Mucosa of stomach (tissue), 1 donor: Measurements from ENCODE around the gene MRPS9.

Experiments used
- H3K27me3 ChIP-seq: one replicate; pipeline ENCODE4 v1.7.0; 2013; ENCODE audit warnings: mild to moderate bottlenecking, low read length; ENCODE audit not compliant: control insufficient read depth, insufficient read depth
- H3K36me3 ChIP-seq: one replicate; pipeline ENCODE4 v1.7.0; 2013; ENCODE audit warnings: low read length; ENCODE audit not compliant: control insufficient read depth, insufficient read depth
- H3K4me1 ChIP-seq: one replicate; pipeline ENCODE4 v1.7.0; 2013; ENCODE audit warnings: mild to moderate bottlenecking, low read length; ENCODE audit not compliant: control insufficient read depth, insufficient read depth
- H3K4me3 ChIP-seq: one replicate; pipeline ENCODE4 v1.7.0; 2013; ENCODE audit warnings: low read length
- H3K9ac ChIP-seq: one replicate; pipeline ENCODE4 v1.7.0; 2013; ENCODE audit warnings: mild to moderate bottlenecking, low read length, moderate library complexity
- H3K9me3 ChIP-seq: one replicate; pipeline ENCODE4 v1.7.0; 2013; ENCODE audit warnings: mild to moderate bottlenecking, low read length, moderate library complexity; ENCODE audit not compliant: control insufficient read depth
- donor health status: Pancreatic carcinoma.

The MRPS9 gene

DNA sequence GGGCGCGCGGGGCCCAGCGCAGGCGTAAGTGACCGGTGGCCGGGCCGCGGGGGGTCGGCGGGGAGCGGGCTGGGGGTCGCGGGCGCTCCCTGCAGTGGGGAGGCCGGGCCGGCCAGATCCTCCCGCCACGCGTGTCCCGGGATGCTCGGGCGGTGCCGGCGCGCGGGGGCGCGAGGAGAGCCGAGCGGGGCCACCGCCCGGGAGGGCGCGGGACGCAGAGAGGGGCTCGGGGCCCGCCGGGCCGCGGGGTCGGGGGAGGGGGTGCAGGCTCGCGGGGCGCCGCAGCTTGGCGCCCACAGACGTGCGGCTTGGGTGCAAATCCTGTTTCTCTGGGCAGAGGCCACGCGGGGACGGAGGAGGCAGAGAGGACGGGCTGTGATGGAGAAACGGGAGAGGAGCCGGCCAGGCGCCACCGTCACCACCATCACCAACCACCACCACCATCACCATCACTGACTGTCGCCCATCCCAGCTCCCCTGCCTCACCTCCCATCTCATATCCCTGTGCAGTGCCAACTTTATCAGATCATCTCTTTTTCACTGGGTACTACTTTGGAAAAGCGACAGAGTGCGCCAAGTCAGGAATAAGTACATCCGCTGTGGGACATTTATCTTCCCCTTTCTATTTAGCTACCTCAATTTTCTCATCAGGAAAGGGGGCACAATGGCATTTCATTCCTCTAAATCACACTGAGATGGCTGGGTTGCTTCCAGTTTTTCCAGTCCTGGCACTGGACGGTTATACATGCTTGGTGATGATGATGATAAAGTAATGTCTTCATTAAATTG is 106.5 kb downstream of the MRPS9 start:
- Histone ChIP-seq H3K9me3 (no peaks in the 10 kb centered on the region), H3K36me3 (no peaks in the 10 kb centered on the region), H3K4me3 (no peak overlapping the region), H3K4me1 (no peaks in the 10 kb centered on the region), H3K27me3 (peaks cover 32% of the 10 kb centered on the region), H3K9ac (no peak overlapping the region)

DNA sequence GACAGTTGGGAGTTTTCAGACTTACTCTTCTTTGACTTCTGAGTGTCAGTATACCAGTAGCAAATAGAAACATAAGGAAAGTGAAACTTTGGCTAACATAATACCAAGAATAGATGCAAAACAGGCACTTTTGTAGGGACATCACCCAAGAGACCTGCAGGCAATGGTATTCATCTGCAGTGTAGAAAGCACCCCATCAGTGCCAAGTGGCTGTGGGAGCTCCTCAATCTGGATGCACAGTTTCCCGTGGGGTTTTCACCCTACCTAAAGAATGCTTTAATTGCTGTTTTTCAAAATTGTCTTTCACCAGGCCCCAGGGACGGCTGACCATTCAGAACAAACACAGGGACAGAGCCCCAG is 107.1 kb downstream of the MRPS9 start:
- no peak overlapping the region for H3K4me3 ChIP-seq
- no peaks in the 10 kb centered on the region for H3K4me1 ChIP-seq
- no peaks in the 10 kb centered on the region for H3K9me3 ChIP-seq
- H3K27me3 ChIP-seq, result peaks cover 32% of the 10 kb centered on the region
- no peak overlapping the region for H3K9ac ChIP-seq
- H3K36me3 ChIP-seq, result no peaks in the 10 kb centered on the region

DNA sequence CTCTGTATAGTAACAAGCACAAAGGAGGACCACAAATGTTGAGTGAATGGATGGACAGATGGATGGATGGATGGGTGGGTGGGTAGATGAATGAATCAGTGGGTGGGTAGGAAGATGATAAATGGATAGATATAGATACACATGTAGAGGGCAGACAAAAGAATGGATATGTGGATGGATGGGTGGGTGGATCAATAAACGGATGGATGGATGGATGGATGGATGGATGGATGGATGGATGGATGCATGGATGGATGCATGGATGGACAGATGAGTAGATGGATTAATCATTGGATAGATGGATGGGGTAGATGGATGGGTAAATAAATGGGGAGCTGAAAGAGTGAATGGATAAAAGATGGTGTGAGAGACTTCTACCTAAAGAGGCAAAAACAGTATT is 111.4 kb downstream of the MRPS9 start:
- Histone ChIP-seq H3K9me3 (no peaks in the 10 kb centered on the region), H3K36me3 (no peaks in the 10 kb centered on the region), H3K4me1 (no peaks in the 10 kb centered on the region), H3K4me3 (no peak overlapping the region), H3K9ac (no peak overlapping the region), H3K27me3 (peaks cover 24% of the 10 kb centered on the region)
